Non-pigmented ciliary epithelial cell (primary cell): Measurements from ENCODE around the gene FUT2.
A peak's percentile ranks its signal among the peaks of the same experiment; 100 is the strongest.

Source experiments
- DNase-seq: peaks from one replicate; pipeline ENCODE4 v3.0.0-alpha.2; 2010; ENCODE audit warnings: low read depth

The FUT2 gene

DNA sequence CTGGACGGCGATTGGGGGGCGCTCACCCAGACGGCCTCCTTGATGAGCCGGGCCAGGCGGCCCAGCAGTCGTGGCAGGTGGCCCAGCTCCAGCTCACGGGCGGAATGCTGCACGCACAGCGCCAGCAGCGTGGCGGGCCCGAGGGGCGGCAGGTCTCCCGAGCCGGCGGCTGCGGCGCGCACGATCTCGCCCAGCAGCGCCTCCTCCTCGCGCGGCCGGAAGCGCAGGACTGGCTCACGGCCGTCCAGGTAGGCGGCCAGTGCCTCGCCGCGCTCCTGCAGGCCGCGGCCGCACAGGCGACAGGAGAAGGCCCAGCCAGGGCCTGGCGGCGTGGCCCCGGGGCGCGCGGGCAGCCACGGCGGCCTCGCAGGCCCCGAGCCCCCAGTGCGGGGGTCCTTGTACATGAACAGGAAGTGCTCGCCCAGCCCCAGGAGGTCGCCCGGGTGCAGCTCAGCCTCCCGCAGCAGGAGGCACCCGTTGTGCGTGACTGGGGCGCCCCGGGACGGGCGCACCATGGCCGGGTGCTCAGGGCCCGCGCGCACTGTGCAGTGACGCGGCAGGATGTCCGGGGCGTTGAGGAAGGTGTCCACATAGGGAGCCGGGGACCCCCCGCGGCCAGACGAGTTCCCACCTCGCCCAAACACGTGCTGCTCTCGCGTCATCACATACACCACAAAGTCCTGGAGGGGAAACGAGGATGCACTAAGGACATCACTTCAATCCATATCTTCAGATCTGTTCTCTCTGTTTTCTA is 33.3 kb downstream of the FUT2 start:
- no peak for DNase-seq

DNA sequence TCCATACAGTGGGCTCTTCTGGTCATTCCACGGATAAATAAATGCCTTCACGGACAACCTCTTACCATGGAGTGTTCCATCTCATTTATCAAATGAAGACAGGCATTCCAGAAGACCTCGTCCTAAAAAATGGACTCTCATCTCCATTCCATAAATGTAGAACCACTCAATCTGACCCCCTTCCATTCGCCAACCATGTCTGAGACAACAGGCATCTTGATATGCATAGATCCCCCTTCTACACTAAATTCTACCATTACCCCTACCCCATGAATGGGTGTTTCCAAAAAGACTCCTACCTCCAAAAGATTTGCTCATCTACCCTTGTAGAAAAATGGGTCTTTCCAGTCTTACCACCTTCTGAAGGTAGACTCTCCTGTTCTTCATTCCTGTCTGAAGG is 35.7 kb downstream of the FUT2 start:
- no peak for DNase-seq

DNA sequence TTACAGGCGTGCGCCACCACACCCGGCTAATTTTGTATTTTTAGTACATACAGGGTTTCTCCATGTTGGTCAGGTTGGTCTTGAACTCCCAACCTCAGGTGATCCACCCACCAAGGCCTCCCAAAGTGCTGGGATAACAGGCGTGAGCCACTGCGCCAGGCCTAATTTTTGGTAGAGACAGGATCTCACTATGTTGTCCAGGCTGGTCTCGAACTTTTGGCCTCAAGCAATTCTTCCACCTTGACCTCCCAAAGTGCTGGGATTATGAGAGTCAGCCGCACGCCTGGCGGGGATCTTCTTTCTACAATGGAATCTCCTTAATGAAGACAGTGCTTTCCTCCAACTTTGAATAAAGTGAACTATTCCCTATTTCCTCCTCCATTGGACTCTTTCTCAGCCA is 38.9 kb downstream of the FUT2 start:
- DNase-seq, result no peak

DNA sequence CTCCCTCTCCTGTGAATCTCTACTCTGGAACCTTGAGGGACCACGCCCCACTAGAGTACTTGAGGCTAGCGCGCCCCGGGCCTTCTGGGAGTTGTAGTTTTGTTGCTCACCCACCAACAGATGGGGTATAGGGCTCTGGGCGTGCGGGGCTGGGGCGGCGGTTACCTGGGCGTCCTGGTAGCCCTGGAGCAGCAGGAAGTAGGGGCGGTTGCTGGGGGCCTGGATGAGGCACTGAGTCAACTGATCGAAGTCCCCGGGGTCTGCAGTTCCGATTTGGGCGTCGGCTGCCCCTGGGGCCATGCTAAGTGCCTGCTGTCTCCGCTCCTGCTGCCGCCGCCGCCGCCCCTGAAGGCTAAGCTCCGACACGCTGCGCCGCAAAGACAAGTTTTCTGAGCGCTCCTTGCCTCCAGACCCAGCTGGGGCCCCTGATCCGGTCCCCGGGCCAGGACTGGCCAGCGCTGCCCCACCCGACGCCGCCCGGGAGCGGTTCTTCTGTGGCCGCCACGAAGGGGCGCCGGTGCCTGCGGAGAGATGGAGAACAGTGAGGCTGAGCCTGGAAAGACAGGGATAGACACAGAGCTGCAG is 39.4 kb downstream of the FUT2 start:
- no peak for DNase-seq

DNA sequence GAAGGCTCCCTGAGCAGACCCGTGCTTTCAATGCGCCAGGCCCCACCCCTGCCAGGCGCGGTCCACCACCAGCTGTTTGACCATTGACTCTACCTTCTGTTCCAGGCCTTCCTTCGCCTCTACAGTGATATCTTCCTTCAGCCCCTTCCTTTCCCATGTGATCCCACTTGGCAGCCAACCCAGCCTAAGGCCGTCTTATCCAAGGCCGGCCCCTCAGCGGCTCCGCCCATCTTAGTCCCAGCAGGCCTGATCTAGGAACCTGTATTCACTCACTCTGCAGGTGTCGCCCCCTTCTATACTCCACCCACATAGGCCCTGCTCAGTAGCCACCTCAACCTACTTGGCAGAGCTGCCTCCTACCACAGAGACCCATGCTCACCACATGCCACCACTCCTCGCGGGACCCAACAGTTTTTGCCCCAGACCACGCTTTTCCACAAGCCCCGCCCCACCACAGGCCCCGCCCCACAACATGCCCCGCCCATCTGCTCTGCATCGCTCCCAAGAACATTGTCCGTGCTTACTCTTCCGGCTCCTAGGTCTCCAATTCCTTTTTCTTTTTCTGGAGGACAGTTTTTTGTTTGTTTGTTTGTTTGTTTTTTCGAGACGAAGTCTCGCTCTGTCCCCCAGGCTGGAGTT is 41.7 kb downstream of the FUT2 start:
- DNase-seq, result no peak

DNA sequence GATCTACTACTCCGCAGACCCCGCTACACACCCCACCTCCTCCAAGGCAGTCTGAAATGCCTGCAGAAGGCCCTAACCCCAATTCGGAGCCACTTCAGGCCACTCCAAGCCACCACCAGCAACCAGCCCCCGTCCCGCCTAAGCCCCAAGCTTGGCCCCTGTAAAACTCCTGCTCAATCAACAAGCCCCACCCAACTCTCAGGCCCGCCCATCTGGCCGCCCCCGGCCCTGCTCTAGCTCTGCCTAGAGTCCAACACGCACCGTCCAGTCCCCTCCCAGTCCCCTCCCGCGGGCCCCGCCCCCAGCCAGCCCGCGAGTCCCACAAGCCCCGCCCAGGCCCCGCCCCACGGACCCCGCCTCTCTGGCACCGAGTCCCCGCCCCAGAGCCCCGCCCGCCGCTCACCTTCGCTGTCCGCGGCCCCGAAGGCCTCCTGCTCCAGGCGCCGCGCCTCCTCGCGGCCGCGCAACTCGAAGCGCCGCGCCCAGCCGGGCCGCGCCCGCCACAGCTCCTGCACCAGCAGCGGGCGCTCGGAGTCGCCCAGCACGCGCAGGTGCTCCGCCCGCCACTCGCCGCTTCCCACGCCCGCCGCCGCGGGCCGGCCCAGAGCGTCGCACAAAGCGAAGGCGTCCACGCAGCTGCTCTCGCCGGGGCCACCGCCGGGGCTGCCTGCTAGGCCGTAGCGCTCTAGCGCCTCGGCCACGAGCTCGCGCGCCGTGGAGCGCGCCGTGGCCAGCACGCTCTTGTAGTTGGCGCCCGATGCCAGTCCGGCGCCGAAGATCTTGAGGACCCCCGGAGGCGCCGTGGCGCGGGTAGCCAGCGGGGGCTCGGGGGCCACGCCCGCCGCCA is 43.0 kb downstream of the FUT2 start:
- no peak for DNase-seq

DNA sequence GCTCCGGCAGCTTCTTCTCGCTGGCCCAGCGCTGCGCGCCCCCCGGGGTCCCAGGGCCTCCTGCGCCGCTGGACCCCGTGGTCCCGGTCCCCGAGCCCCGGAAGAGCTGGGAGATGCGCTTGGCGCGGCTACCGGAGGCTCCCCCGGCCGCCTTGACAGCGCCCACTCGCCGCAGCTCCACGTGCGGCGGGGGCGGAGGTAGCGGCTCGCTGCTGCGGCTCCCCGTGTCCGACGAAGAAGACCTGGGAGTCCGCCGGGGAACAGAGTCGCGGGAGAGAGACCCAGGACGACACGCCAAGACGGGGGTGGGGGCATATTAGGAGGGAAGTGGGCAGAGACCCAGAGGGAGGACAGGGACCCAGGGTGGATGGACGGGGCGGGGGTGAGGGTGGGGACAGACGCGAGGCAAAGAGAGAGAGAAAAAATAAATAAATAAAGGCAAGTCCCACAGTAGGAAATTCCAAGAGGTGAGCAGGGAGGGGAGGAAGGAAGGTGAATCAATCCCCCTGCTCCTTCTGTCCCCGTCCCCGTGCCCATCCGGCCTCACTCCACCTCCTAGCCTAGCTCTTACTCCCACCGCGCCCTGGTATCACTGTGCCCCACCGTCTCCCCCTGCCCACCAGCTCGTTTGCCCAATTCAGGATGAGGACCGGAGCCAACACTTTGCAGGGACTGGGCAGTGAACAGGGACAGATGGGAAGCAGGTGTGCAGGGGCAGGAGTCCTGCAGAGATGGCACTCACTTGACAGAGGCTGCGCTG is 43.8 kb downstream of the FUT2 start:
- DNase-seq, result no peak

DNA sequence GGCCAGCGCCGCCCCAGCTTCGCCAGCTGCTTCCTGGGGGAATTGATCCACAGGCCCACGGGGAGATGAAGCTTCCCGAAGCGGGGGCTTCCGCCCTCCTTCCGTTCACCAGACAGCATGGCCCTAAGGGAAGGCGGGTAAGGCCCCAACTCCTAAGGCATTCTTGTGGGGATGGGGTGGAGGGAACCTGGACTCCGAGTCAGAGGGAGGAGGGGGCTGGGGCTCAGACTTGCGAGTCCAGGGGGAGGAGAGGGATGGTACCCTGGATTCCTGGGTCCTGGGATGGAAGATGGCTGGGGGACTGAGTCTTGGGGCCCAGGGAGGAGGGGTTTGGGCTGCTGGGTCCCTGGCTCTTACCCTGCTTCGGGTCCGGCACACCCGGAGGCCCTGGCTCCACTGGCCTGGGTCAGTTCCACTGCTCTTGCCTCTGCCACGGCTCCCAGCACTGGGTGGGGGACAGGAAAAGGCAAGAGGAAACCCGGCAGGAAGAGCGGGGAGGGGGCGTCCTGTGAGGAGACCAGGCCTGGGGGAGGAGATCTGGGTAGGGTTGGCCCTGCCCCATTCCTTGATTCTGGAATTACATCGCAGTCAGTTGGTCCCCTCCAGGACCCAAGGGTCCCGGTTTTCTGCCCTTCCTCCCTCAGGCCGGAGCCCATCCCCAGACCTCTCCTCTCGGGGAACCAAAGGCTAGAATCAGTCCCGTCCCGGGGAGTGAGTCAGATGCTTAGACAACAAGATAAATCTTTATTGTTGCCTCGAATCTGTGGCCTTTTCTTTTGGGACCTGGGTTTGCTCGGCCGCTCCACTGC is 44.6 kb downstream of the FUT2 start, which contains the start of gene RASIP1:
Gene RASIP1, minus strand, starts transcription at position 447 of the 809 bp plus-strand sequence. Its CDS starts 328 bp downstream, at position 119.
- no peak for DNase-seq

DNA sequence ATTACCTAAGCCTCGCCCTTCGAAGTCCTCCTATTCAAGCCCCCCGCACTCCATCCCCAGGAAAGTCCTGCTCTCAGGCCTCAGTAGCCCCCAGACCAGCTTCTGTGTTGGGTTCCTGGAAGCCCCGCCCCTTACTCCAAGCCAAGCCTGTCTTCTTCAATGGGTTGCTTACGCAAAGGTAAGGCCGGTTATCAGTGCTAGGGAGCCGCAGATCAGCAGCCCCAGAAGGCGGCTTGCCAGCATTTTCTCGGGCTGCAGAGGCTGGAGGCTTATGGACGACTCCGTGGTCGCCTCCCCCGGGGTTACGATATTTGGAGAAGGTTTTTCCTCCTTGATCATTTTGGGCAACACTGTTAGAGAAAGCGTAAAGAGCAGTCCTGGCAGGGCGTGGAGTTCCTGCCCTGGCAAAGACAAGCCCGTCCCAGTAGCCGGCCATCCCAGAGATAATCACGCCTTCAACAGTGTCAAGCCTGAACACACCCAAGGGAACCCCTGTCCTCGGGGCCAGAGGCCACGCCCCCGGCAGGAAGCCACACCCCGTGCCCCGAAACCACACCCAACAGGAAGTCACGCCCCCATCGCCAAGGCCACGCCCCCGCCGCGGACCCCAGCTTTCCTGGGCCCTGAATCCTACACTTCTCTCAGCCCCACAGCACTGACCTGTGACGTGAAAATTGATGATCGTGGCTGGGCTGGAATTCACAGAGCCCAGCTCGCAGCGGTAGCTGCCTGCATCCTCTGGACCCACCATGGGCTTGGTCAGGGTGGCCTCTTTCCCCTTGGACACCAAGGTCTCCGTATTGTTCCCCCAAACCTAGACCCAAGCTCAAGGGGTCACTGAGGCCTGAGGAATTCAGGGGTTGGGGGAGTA is 45.6 kb downstream of the FUT2 start:
- no peak for DNase-seq

DNA sequence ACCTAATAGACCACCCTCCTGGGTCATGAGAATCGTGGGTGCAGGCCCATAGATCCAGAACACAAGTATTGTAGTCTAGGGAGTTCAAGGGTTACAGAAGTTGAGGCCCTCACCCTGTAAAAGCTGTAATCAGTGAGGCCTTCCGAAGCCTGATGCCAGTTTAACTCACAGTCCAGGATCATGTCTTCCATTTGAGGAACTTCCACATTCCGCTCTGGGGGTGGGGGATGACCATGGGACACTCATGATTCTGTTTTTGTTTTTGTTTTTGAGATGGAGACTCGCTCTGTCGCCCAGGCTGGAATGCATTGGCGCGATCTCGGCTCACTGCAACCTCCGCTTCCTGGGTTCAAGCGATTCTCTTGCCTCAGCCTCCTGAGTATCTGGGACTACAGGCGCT is 46.3 kb downstream of the FUT2 start:
- no peak for DNase-seq

DNA sequence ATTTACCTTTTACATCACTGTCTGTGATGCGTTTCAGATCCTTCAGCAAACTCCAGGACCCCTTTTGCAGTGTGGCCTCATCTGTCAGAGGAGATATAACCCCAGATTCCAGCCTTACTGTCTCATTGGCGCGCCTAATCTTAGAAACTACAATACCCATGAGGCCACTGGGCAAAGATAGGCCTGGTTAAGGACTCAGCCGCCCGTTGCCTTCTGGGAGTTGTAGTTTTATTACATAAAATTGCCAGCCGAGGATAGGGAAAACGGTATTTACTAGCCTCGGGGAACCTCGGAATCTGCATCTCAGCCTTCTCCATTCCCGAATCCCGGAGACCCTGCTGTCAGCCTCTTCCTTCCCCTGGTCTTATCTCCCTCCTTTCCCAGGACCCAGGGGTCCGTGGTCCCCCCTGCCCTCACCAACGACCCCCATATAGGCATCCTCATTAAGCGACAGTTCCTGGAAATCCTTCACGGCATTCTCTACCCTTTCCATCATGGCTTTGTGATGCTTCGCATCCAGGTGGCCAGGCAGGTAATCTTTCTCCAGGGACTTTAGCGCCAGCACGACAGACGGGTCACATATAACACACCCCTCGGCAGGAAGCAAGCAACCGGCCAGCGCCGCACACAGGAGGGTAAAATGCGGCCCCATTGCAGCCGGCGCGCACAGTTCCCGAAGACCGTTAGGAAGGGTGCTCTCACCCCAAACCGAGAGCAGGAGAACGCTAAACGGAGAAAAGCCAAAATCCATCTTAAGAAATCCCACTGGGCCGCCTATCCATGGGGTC is 49.6 kb downstream of the FUT2 start:
- DNase-seq, result no peak

DNA sequence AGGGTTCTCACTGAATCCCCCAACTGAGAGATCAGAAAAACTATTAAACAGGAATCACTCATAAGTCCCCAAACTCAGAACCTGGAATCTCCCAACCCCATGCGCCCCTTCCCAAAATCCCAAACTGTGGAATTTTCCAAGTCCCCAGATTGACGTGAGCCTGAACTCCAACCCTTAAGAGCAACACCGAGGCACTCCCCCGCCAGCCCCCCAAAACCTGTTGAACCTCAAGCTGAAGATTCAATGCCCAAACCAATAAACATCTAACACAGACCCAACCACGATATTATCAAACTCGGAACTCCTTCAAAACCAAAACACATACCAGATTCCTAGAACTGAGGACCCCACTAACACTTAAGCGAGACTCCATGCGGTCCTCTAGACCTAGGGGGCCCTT is 50.3 kb downstream of the FUT2 start:
- no peak for DNase-seq

DNA sequence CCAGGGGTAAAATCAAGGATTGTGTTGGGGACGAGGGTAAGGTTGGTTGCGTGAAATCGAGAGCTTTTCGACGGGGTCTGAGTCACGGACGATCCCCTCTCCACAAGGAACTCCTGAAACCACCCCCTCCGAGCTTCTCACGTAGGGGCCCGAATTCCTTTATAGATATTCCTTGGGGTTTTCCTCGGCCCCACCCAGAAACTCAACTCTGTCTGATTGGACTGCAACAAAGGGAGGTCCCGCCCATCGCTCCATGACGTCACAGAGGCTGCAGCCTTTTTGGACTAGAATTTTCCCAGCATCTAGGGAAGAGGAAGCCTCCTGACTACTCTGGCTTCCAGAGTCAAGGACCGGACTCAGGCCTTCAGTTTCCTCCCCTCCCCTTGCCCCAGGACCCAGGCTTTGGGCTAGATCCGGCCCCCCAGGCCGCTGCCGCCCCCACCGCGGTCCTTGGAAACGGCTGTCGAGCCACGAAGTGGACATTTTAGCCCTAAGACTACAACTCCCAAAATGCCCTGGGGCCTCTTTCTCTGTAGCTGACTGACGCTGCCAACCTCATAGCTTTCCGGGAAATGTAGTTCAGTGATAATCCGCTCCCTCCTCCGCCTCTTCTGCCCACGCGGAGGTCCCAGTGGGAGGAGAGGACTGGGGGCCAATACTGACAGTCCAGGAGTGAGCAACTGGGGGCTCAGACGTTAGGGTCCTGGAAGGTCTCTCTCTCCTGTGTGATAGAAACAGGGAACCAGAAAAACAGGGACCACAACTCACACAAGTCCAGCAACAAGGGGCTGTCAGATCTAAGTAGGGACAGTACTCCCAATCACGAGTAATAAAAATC is 51.2 kb downstream of the FUT2 start, which contains the start of gene IZUMO1:
Gene IZUMO1, minus strand, starts transcription at position 172 of the 838 bp plus-strand sequence. CDS start 1,050 bp downstream, outside the sequence.
- DNase-seq, result peak; percentile 70

DNA sequence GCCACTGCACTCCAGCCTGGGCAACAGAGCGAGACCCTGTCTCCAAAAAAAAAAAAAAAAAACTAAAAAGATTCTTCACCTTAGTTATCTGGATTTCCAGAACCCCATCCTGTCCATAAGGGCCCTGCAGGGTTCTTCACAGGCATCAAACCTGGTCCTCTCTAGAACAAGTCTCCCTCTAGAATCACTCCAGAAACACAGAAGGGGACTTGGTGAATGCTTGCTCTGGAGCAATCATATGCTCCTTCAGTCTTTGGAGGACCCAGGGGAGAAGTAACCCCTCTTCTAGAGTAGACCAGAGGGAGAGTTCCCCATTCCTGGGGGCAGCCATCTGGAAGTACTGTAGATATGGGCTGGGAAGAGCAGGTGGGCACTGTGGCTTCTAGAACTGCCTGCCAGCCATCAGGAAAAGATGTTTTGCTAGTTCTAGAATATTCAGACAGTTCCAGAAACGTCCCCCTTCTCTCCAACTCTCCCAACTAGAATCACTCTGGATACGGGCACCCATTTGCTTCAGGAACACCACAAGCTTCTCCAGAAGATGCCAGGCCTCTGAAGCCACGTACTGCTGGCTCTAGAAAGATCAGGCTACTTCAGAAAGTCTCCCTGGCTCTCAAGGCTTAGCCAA is 53.9 kb downstream of the FUT2 start:
- no peak for DNase-seq

DNA sequence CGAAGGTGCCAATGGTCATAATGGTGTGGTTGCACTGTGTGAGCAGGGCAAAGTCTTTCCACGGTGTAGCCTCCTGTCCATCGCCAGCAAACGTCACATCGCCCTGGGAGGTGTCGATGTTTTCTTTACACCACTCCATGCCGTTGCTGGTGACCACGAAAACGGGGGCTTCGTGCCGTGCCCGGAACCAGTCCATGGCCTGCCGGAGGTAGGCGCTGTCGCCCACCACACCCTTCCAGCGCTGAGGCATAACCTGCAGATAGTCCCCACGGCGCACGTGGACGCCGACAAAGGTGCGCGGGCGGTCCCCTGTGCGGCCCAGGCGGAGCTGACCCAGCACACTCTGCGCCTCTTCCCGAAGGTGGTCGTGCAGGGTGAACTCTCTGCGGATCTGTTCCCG is 54.6 kb downstream of the FUT2 start:
- DNase-seq, result no peak

DNA sequence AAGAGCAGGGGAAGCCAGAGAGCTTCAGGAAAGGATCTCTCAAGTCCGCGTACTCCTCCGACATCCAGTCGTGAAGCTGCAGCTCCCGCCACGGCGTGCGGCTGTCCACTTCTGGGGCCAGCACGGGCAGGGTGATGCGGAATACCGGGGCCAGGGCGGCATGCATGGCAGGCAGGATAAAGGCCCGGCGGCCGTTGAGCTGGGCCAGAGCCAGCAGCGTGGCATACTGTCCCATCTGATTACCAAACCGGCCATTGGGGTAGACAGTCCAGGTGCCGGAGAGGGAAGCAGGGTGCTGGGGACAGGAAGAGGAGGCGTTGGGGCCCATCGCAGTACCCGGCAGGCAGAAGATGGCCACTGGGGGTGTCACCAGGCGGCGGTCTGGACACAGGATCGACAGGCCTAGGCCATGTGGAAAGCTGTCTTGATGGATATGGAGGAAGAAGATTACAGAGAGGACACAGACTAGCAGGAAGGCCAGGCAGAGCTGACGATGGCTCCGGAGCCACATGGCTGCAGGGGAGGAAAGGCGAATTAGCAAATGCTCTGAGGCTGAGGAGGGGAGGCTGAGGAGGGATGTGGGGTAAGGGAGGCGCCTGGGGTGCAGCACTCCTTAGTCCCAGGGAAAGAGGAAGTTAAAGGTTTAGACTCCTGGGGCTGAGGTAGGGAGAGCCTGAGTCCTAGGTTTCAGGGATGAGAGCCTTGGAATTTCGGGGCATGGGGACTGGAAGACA is 55.2 kb downstream of the FUT2 start:
- DNase-seq, result no peak
